ENCODE measurements around the gene CLDN6. TPM values are rescaled to one million over a fixed set of nuclear protein-coding genes. Genes with fewer than 3 reads are reported as not detected.

Gene CLDN6
- total RNA-seq, 1 experiment from 2014 or later, result 0.49 TPM

- intact Hi-C loops (cut with micrococcal nuclease), result no loop called here
- no peak overlapping the region; a peak in 1 of 4 replicates for H3K4me3 ChIP-seq (replicated peaks in 1 of 2; ENCODE audit: low read depth in 1 of 2, low read length in 2 of 2)
- peak overlapping the region; percentile 64 for H3K9ac ChIP-seq (ENCODE audit: low read length)
- BruUV-seq (replicated peaks), result no TSS peak
- H3K79me2 ChIP-seq (ENCODE audit: insufficient read depth, low read length), result no peaks in the 10 kb centered on the region
- ATAC-seq, result no peak
- TF ChIP-seq, protein P1, sequence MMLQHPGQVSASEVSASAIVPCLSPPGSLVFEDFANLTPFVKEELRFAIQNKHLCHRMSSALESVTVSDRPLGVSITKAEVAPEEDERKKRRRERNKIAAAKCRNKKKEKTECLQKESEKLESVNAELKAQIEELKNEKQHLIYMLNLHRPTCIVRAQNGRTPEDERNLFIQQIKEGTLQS (IDR thresholded peaks at IDR 0.05), result no peak
- no peaks in the 10 kb centered on the region for H3K27me3 ChIP-seq (ENCODE audit: insufficient read depth, low read length)
- no peaks in the 10 kb centered on the region for H3K9me3 ChIP-seq (ENCODE audit: control insufficient read depth in 1 of 2, insufficient read depth in 1 of 2, low read depth in 1 of 2, low read length in 2 of 2)
- no peak for DNase-seq (ENCODE audit: low read depth, low spot score)
- H3K36me3 ChIP-seq (ENCODE audit: control insufficient read depth in 1 of 2, insufficient read depth in 2 of 2, low read length in 2 of 2), result no peaks in the 10 kb centered on the region
- peak overlapping the region; percentile 84 for H3K4me2 ChIP-seq (ENCODE audit: low read length)
- RAD21 ChIA-PET (ENCODE audit: low non-redundant PET in 1 of 2, low total read pairs in 2 of 2, uncharacterized antibody in 2 of 2, unreplicated experiment in 2 of 2), result no interaction called here
- peaks cover 64 to 89% of the 10 kb centered on the region in 2 experiments for H3K4me1 ChIP-seq (ENCODE audit: control insufficient read depth in 1 of 2, insufficient read depth in 2 of 2, low read length in 2 of 2)
- H3K27ac ChIP-seq (ENCODE audit: low read depth, low read length), result no peak overlapping the region
- POLR2A ChIA-PET, result interaction anchor here (11.4 kb wide), 1 partner anchor 13 kb away, joined by 188 read pairs; the partner anchor contains the start of genes CLDN6, HCFC1R1, THOC6 and TNFRSF12A
- H2AFZ ChIP-seq (ENCODE audit: low read depth, low read length, poor library complexity, severe bottlenecking), result no peak overlapping the region
- CTCF ChIA-PET, result no interaction called here
- H3K9me2 ChIP-seq (ENCODE audit: insufficient read depth), result no peaks in the 10 kb centered on the region
- no peaks in the 10 kb centered on the region for H4K20me1 ChIP-seq (ENCODE audit: insufficient read depth)
Observed at GRCh38 chr16:3008690-3009037, 9.3 kb downstream of the CLDN6 start.

DNA sequence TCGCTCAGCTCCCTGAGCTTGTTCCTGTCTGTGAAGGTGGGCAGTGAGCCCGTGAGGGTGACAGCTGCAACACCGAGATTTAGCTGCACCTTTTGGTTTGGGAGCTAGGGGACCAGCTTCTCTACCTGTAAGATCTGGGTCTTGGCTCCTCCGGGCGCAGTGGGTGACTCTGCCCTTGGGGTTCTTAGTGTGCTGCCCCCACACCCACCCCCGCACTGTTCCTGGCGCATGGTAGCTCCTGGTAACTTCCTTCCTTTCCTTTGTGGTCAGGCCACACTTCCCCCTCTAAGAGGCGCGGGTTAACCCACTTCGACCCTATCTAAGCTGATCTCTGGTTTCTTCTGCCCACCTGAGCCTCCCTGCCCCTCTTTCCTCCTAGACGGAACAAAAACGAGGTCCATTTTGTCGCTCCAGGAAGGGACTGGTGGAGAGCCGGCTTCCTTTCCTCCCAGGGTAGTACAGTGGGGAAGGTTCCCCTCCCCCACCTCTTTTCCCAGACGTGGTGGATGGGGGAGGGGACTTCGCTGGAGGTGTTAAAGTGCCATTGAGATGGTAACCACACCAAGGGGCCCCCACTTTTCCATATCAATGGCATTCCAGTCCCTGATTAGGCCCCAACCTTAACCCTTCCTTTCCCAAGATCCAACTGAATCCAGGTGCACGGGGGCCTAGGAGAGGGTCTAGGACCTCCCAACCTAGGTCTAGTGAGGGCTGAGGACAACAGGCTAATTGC is 9.9 kb downstream of the CLDN6 start:
- TF ChIP-seq CEBPB (IDR thresholded peaks at IDR 0.05; ENCODE audit: low read depth) (no peak), EGR1 (IDR thresholded peaks at IDR 0.05; ENCODE audit: low read depth) (no peak), FOSL1 (IDR thresholded peaks at IDR 0.05; ENCODE audit: low read depth) (no peak), TCF7L2 (IDR thresholded peaks at IDR 0.05; ENCODE audit: borderline replicate concordance, extremely low read depth, insufficient read depth, insufficient read length) (no peak), ZNF274 (IDR thresholded peaks at IDR 0.05; ENCODE audit: low read depth, low read length) (no peak), ELF1 (IDR thresholded peaks at IDR 0.05; ENCODE audit: borderline replicate concordance, low read depth) (no peak), REST (IDR thresholded peaks at IDR 0.05; ENCODE audit: low read depth) (no peak), SP1 (IDR thresholded peaks at IDR 0.05; ENCODE audit: low read depth) (no peak), EZH2phosphoT487 (IDR thresholded peaks at IDR 0.05; ENCODE audit: borderline replicate concordance) (no peak), ZFX (IDR thresholded peaks at IDR 0.05) (no peak), CBX3 (IDR thresholded peaks at IDR 0.05; ENCODE audit: low read depth) (no peak), YY1 (IDR thresholded peaks at IDR 0.05; ENCODE audit: extremely low read depth, insufficient replicate concordance, low read depth, low read length) (no peak), SIN3A (IDR thresholded peaks at IDR 0.05; ENCODE audit: low read depth) (no peak), JUND (IDR thresholded peaks at IDR 0.05) (no peak), POLR2A (IDR thresholded peaks at IDR 0.05; ENCODE audit: borderline replicate concordance, extremely low read depth, insufficient read depth, insufficient read length) (no peak), SRF (IDR thresholded peaks at IDR 0.05; ENCODE audit: low read depth) (no peak), POLR2AphosphoS5 (IDR thresholded peaks at IDR 0.05; ENCODE audit: low read depth, low read length) (no peak)
- TF ChIP-seq, protein P1 (IDR thresholded peaks at IDR 0.05), result no peak
- BruUV-seq (replicated peaks), result no TSS peak
- H3K4me2 ChIP-seq (ENCODE audit: low read length), result peak overlapping the region; percentile 84
- H3K79me2 ChIP-seq (ENCODE audit: insufficient read depth, low read length), result no peaks in the 10 kb centered on the region
- intact Hi-C loops (cut with micrococcal nuclease), result no loop called here
- ChIA-PET RAD21 (ENCODE audit: low non-redundant PET in 1 of 2, low total read pairs in 2 of 2, uncharacterized antibody in 2 of 2, unreplicated experiment in 2 of 2) (no interaction called here), CTCF (interaction anchor here (0.8 kb wide), 1 partner anchor 26 kb away, joined by 4 read pairs; no protein-coding TSS in a partner anchor), POLR2A (interaction anchor here (11.4 kb wide), 1 partner anchor 14 kb away, joined by 188 read pairs; the partner anchor contains the start of genes CLDN6, HCFC1R1, THOC6 and TNFRSF12A)
- no peaks in the 10 kb centered on the region for H3K36me3 ChIP-seq (ENCODE audit: control insufficient read depth in 1 of 2, insufficient read depth in 2 of 2, low read length in 2 of 2)
- peaks cover 59 to 89% of the 10 kb centered on the region in 2 experiments for H3K4me1 ChIP-seq (ENCODE audit: control insufficient read depth in 1 of 2, insufficient read depth in 2 of 2, low read length in 2 of 2)
- no peak overlapping the region; the same call in 1 of the 2 replicates for H3K27ac ChIP-seq (ENCODE audit: low read depth, low read length)
- H3K9me3 ChIP-seq (ENCODE audit: control insufficient read depth in 1 of 2, insufficient read depth in 1 of 2, low read depth in 1 of 2, low read length in 2 of 2), result no peaks in the 10 kb centered on the region
- H2AFZ ChIP-seq (ENCODE audit: low read depth, low read length, poor library complexity, severe bottlenecking), result no peak overlapping the region
- ATAC-seq (no peak), DNase-seq (ENCODE audit: low read depth, low spot score) (no peak)
- H3K4me3 ChIP-seq (replicated peaks in 1 of 2; ENCODE audit: low read depth in 1 of 2, low read length in 2 of 2), result no peak overlapping the region
- H3K9me2 ChIP-seq (ENCODE audit: insufficient read depth), result no peaks in the 10 kb centered on the region
- H3K27me3 ChIP-seq (ENCODE audit: insufficient read depth, low read length), result no peaks in the 10 kb centered on the region
- peak overlapping the region; percentile 64 for H3K9ac ChIP-seq (ENCODE audit: low read length)
- no peaks in the 10 kb centered on the region for H4K20me1 ChIP-seq (ENCODE audit: insufficient read depth)

Data from HCT116 (cell line).